HFFc6 (cell line): ENCODE measurements around the gene SLC16A3. TPM values are rescaled to one million over a fixed set of nuclear protein-coding genes. Genes with fewer than 3 reads are reported as not detected.
A peak's percentile ranks its signal among the peaks of the same experiment; 100 is the strongest.
"Not testable (repeated sequence)": the region's sequence is repeated elsewhere in the genome, so short reads cannot be mapped to it uniquely, and the experiment has no call there.

Experiments used
- DNase-seq: peaks from one replicate; pipeline ENCODE4 v3.0.0-alpha.2; 2018
- H3K27ac Mint-ChIP-seq: 2 replicates; pipeline ENCODE4 v1.8.0; 2020; ENCODE audit warnings: mild to moderate bottlenecking, mixed read lengths
- H3K27me3 Mint-ChIP-seq: 2 replicates; pipeline ENCODE4 v1.8.0; 2021; ENCODE audit warnings: mild to moderate bottlenecking, moderate library complexity, mixed read lengths; ENCODE audit not compliant: insufficient read depth
- H3K36me3 Mint-ChIP-seq: 2 replicates; pipeline ENCODE4 v1.8.0; 2021; ENCODE audit warnings: low read depth, mixed read lengths
- H3K4me1 Mint-ChIP-seq: 2 replicates; pipeline ENCODE4 v1.8.0; 2020; ENCODE audit warnings: low read depth, mixed read lengths
- H3K4me3 Mint-ChIP-seq: 2 replicates; pipeline ENCODE4 v1.8.0; 2020; ENCODE audit warnings: mild to moderate bottlenecking, moderate library complexity, mixed read lengths
- H3K9me3 Mint-ChIP-seq: 2 replicates; pipeline ENCODE4 v1.8.0; 2020; ENCODE audit warnings: mild to moderate bottlenecking, mixed read lengths
- total RNA-seq, 6 experiments: library from RNA; stranded (reverse); fragmentation: NEBNext Ultra II Directional; extraction: Animal tissue kit (Norgen Biotek cat#: 25700); gene quantifications; 2 replicates in 1 of 6; 3 replicates in 5 of 6; pipeline ENCODE4 v1.2.3, GENCODE V29; 2021
- TF ChIP-seq, protein P1 (sequence below): fragments of 200-600 bp; sonication (generic); IDR thresholded peaks from 2 replicates; pipeline ENCODE4 v1.5.0; 2021; ENCODE audit warnings: antibody characterized with exemption, mild to moderate bottlenecking

Gene SLC16A3
- total RNA-seq, 6 experiments from 2014 or later = 475 to 624 (median 523) TPM

- peaks cover 24% of the 10 kb centered on the region for H3K4me1 Mint-ChIP-seq
- peaks cover 59% of the 10 kb centered on the region for H3K36me3 Mint-ChIP-seq
- H3K9me3 Mint-ChIP-seq = peaks cover 52% of the 10 kb centered on the region
- peak overlapping the region; percentile 46; the same call in 1 of the 2 replicates for H3K4me3 Mint-ChIP-seq
- peak overlapping the region; percentile 24; the same call in 1 of the 2 replicates for H3K27ac Mint-ChIP-seq
- TF ChIP-seq, protein P1, sequence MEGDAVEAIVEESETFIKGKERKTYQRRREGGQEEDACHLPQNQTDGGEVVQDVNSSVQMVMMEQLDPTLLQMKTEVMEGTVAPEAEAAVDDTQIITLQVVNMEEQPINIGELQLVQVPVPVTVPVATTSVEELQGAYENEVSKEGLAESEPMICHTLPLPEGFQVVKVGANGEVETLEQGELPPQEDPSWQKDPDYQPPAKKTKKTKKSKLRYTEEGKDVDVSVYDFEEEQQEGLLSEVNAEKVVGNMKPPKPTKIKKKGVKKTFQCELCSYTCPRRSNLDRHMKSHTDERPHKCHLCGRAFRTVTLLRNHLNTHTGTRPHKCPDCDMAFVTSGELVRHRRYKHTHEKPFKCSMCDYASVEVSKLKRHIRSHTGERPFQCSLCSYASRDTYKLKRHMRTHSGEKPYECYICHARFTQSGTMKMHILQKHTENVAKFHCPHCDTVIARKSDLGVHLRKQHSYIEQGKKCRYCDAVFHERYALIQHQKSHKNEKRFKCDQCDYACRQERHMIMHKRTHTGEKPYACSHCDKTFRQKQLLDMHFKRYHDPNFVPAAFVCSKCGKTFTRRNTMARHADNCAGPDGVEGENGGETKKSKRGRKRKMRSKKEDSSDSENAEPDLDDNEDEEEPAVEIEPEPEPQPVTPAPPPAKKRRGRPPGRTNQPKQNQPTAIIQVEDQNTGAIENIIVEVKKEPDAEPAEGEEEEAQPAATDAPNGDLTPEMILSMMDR = no peak
- no peak for DNase-seq
- peaks cover 81% of the 10 kb centered on the region for H3K27me3 Mint-ChIP-seq
These were observed 21.2 kb downstream of the SLC16A3 start for GRCh38 chr17:82249896-82250581.

DNA sequence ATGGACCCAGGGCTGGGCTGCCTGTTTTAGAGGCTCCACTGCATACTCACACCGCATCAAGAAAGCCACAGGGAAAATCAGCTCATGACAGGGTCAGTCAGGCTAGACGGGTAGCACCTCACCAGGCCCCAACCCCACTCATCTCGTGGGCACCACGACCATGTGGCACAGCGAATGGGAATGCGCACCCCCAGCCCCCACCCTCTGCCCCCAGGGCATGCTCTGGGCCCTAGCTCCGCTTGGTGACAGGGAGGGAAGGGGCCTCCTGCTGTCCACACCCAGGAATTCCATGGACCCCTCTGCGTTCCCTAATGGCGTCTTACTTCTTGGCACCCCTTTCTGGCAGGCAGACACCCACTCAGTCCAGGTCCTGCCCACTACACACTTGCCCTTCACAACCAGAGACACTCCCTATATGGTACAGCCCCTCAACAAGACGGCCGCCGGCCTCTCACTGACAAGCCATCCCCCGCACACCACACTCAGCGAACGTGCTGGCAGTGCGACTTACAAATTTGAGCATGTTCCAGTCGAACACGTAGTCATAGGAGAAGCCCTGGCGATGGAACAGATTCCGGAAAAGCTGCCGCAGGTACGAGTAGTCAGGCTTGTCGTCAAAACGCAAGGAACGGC, 22.1 kb downstream of the SLC16A3 start:
- peak overlapping the region; percentile 68 for H3K27ac Mint-ChIP-seq
- peak overlapping the region; percentile 34; the same call in 1 of the 2 replicates for H3K4me3 Mint-ChIP-seq
- H3K4me1 Mint-ChIP-seq = peaks cover 24% of the 10 kb centered on the region

GRCh38 chr17:82252511-82253178, 23.8 kb downstream of the SLC16A3 start:
- H3K27ac Mint-ChIP-seq = peak overlapping the region; percentile 62
- TF ChIP-seq, protein P1 = no peak
- peak overlapping the region; percentile 60; the same call in 1 of the 2 replicates for H3K4me3 Mint-ChIP-seq
- H3K27me3 Mint-ChIP-seq = peaks cover 67% of the 10 kb centered on the region
- peaks cover 39% of the 10 kb centered on the region for H3K9me3 Mint-ChIP-seq
- H3K36me3 Mint-ChIP-seq = peaks cover 69% of the 10 kb centered on the region
- DNase-seq = no peak
- H3K4me1 Mint-ChIP-seq = peaks cover 7% of the 10 kb centered on the region

More for the DNA sequence above, 22.1 kb downstream of the SLC16A3 start:
- Mint-ChIP-seq H3K27me3 (peaks cover 76% of the 10 kb centered on the region), H3K9me3 (peaks cover 53% of the 10 kb centered on the region), H3K36me3 (peaks cover 62% of the 10 kb centered on the region)
- DNase-seq = no peak
- TF ChIP-seq, protein P1 = no peak

DNA sequence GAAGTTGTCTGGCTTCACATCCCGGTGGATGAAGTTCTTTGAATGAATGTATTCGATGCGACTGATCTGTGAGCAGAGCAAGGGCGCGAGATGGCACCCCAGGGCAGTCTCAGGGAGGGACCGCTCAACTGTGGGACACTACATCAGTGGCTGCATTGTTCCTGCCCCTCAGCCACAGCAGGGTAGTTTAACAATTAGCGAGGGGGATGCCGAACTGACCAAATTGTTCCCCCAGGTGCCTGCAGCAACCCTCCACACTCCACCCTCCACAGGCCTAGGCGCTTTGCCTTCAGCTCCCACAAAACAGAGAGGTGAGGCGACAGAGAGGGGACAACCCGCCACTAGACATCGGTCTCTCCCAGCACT, 24.3 kb downstream of the SLC16A3 start:
- no peak for DNase-seq
- TF ChIP-seq, protein P1 = no peak
- H3K27ac Mint-ChIP-seq = peak overlapping the region; percentile 62; the same call in 1 of the 2 replicates

DNA sequence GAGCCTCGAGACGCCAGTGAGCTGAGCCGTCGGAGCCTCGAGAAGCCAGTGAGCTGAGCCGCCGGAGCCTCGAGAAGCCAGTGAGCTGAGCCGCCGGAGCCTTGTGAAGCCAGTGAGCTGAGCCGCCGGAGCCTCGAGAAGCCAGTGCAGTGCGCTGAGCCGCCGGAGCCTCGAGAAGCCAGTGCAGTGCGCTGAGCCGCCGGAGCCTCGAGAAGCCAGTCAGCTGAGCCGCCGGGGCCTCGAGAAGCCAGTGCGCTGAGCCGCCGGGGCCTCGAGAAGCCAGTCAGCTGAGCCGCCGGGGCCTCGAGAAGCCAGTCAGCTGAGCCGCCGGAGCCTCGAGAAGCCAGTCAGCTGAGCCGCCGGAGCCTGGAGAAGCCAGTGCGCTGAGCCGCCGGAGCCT, 25.3 kb downstream of the SLC16A3 start:
- not testable (repeated sequence) for DNase-seq, H3K4me3 Mint-ChIP-seq, H3K4me1 Mint-ChIP-seq, H3K27ac Mint-ChIP-seq
- Mint-ChIP-seq H3K27me3 (peaks cover 55% of the 10 kb centered on the region), H3K36me3 (peaks cover 67% of the 10 kb centered on the region), H3K9me3 (peaks cover 25% of the 10 kb centered on the region)

More for the DNA sequence above, 24.3 kb downstream of the SLC16A3 start:
- Mint-ChIP-seq H3K36me3 (peaks cover 67% of the 10 kb centered on the region), H3K4me1 (peaks cover 2% of the 10 kb centered on the region), H3K9me3 (peaks cover 34% of the 10 kb centered on the region), H3K4me3 (peak overlapping the region; percentile 42; the same call in 1 of the 2 replicates), H3K27me3 (peaks cover 64% of the 10 kb centered on the region)

DNA sequence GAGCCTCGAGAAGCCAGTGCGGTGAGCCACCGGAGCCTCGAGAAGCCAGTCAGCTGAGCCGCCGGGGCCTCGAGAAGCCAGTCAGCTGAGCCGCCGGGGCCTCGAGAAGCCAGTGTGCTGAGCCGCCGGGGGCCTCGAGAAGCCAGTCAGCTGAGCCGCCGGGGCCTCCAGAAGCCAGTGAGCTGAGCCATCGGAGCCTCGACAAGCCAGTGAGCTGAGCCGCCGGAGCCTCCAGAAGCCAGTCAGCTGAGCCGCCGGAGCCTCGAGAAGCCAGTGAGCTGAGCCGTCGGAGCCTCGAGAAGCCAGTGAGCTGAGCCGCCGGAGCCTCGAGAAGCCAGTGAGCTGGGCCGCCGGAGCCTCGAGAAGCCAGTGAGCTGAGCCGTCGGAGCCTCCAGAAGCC, 25.9 kb downstream of the SLC16A3 start:
- not testable (repeated sequence) for DNase-seq, H3K27ac Mint-ChIP-seq, H3K4me1 Mint-ChIP-seq, H3K4me3 Mint-ChIP-seq
- H3K36me3 Mint-ChIP-seq = peaks cover 70% of the 10 kb centered on the region
- H3K27me3 Mint-ChIP-seq = peaks cover 50% of the 10 kb centered on the region
- H3K9me3 Mint-ChIP-seq = peaks cover 25% of the 10 kb centered on the region
